HUES6 (cell line): Measurements from ENCODE around the gene RTN1.

Experiments
- H3K27ac ChIP-seq: 2 replicates; pipeline ENCODE4 v1.7.0; 2013; ENCODE audit warnings: low read depth, mild to moderate bottlenecking, low read length, inconsistent platforms
- H3K27me3 ChIP-seq: 2 replicates; pipeline ENCODE4 v1.6.1; 2013; ENCODE audit warnings: low read length; ENCODE audit not compliant: control insufficient read depth, insufficient read depth
- H3K36me3 ChIP-seq: 2 replicates; pipeline ENCODE4 v1.6.1; 2013; ENCODE audit warnings: low read length; ENCODE audit not compliant: control insufficient read depth, insufficient read depth
- H3K4me1 ChIP-seq: 2 replicates; pipeline ENCODE4 v1.6.1; 2013; ENCODE audit warnings: low read length; ENCODE audit not compliant: control insufficient read depth, insufficient read depth
- H3K4me3 ChIP-seq: 2 replicates; pipeline ENCODE4 v1.5.1; 2013; ENCODE audit warnings: low read depth, low read length
- H3K9ac ChIP-seq: one replicate; pipeline ENCODE4 v1.6.1; 2013; ENCODE audit warnings: mild to moderate bottlenecking, low read length
- H3K9me3 ChIP-seq: 2 replicates; pipeline ENCODE4 v1.6.1; 2013; ENCODE audit warnings: low read depth, low read length; ENCODE audit not compliant: control insufficient read depth, insufficient read depth

The RTN1 gene

DNA sequence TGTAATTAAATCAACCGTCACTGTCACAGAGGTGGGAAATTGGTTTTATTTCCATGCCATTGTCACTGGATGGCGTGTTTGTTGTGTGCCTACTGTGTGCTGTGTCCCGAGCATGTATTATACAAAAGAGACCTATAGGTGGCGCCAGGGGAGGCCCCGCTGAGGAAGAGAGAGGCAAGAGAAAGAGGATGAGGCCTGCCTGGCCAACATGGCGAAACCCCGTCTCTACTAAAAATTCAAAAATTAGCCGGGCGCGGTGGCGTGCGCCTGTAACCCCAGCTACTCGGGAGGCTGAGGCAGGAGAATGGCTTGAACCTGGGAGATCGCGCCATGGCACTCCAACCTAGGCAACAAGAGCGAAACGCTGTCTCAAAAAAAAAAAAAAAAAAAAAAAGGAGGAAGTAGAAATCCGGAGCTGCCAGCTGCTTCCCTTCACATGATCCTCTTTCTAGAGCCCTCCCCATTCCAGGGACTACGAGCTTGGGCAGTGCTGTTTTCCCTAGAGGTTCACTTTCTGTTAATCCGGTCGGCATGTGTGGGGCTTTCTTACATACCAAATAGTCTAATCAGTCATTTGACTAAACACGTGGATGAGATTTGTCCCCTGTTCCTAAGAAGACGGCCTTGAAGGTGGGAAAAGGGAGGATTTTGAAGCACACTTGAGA, 287.6 kb downstream of the RTN1 start:
- Histone ChIP-seq H3K27me3 (no peaks in the 10 kb centered on the region), H3K36me3 (no peaks in the 10 kb centered on the region), H3K4me3 (no peak overlapping the region), H3K9ac (no peak overlapping the region), H3K27ac (no peak overlapping the region), H3K4me1 (no peaks in the 10 kb centered on the region), H3K9me3 (no peaks in the 10 kb centered on the region)

DNA sequence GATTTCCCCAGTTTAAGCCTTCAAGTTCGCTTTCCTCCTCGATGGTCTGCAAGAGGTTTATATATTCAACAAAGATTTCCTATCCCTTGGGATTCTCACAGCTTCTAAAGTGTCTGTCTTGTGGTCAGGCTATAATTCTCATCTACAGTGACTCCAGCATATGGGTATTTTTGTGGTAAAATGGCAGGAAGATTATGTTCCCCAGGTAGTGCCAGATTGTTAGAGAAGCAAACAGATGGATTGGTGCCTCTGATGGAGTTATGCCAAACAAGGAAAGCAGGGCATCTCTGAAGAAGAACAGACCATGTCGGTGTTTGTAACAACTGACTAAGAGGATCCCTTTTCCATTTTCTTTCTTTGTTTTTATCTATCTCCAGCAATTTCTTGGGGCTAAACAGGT, 288.4 kb downstream of the RTN1 start:
- Histone ChIP-seq H3K4me3 (no peak overlapping the region), H3K27me3 (no peaks in the 10 kb centered on the region), H3K9ac (no peak overlapping the region), H3K4me1 (no peaks in the 10 kb centered on the region), H3K36me3 (no peaks in the 10 kb centered on the region), H3K9me3 (no peaks in the 10 kb centered on the region), H3K27ac (no peak overlapping the region)

GRCh38 chr14:59580911-59581310, 289.7 kb downstream of the RTN1 start:
- H3K4me1 ChIP-seq, result no peaks in the 10 kb centered on the region
- no peak overlapping the region for H3K9ac ChIP-seq
- 0 out of 2 replicates have a peak, but pooled peaks cover 5% of the 10 kb centered on the region for H3K27me3 ChIP-seq
- H3K4me3 ChIP-seq, result no peak overlapping the region
- no peaks in the 10 kb centered on the region for H3K9me3 ChIP-seq
- no peaks in the 10 kb centered on the region for H3K36me3 ChIP-seq
- no peak overlapping the region for H3K27ac ChIP-seq

DNA sequence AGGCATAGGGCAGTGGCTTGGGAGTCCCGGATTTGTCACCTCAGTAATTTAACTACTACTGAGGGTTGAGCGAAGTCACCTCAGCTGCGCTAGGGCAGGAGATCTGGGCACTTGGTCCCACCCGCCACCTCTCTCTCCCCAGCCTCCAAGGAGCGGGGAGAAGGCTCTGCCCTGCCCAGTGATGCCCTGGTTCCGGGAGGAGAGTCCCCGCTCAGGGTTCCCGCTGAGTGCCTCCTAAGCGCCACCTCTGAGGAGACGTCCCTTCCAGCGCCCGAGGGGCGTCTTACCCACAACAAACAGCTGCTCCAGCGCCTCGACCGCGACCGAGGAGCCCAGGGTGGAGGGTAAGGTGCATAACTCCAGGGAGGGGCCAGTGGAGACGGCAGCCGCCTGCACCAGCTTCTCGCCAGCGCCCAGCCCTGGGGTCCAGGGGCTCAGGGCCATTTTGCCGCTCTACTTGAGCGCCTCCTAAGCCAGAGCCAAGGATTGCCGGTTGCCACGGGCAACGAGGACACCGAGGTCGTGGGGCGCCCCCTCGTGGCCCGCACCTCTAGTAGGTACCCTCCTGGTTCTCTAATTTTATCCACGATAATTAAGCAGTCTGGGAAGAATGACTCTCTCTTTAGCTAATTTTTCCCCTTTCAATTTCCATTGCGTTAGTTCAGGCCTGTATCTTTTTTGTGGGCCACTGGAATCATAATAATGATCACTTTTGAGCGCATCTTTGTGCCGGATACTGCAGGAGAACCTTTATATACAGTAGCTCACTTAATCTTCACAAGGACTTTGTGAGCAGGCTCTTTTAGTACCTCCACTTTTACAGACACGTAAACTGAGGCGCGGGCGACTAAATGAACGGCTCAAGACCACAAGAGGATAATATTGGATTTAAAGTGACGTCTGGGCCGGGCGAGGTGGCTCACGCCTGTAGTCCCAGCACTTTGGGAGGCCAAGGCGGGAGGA, 294.0 kb downstream of the RTN1 start, which contains the start of gene CCDC175:
Gene CCDC175, minus strand, starts transcription at position 481 of the 963 bp plus-strand sequence. Its CDS starts 37 bp downstream, at position 444.
- H3K9ac ChIP-seq, result peak within 1 kb of the TSS; percentile 69
- H3K27me3 ChIP-seq, result 0 out of 2 replicates have a peak, but pooled peaks cover 7% of the 10 kb centered on the region

DNA sequence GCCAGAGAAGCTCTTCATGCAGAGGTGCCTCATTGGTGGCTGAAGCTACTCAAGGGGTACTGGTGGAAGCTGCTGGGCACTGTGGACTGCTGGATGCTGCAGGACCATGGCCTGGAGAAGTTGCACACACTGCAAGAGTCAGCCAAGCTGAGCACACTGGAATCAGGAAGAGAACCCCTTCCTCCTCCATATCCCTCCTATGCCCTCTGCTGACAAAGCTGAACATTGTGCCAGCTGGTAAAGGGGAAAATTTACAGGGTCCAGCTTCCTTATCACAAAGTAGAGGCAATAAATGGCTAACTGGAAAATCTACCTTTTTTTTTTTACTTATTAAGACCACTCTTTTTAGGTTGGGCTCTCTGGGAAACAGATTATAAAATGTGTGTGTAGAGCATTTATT, 300.5 kb downstream of the RTN1 start:
- Histone ChIP-seq H3K4me3 (no peak overlapping the region), H3K9ac (no peak overlapping the region), H3K36me3 (no peaks in the 10 kb centered on the region)

More for the DNA sequence above, 294.0 kb downstream of the RTN1 start, which contains the start of gene CCDC175:
- peak within 1 kb of the TSS; percentile 86 for H3K4me3 ChIP-seq
- no peak within 1 kb of the TSS for H3K27ac ChIP-seq
- H3K4me1 ChIP-seq, result no peaks in the 10 kb centered on the region
- H3K36me3 ChIP-seq, result no peaks in the 10 kb centered on the region
- no peaks in the 10 kb centered on the region for H3K9me3 ChIP-seq

GRCh38 chr14:59566725-59567124, 303.9 kb downstream of the RTN1 start:
- no peak overlapping the region for H3K4me3 ChIP-seq
- H3K27me3 ChIP-seq, result no peaks in the 10 kb centered on the region
- no peak overlapping the region for H3K9ac ChIP-seq
- H3K27ac ChIP-seq, result no peak overlapping the region
- peaks cover 20% of the 10 kb centered on the region for H3K4me1 ChIP-seq
- no peaks in the 10 kb centered on the region for H3K36me3 ChIP-seq
- H3K9me3 ChIP-seq, result no peaks in the 10 kb centered on the region

More for the DNA sequence above, 300.5 kb downstream of the RTN1 start:
- Histone ChIP-seq H3K9me3 (no peaks in the 10 kb centered on the region), H3K27ac (no peak overlapping the region), H3K4me1 (peaks cover 11% of the 10 kb centered on the region; the same call in 1 of the 2 replicates), H3K27me3 (no peaks in the 10 kb centered on the region)

- no peaks in the 10 kb centered on the region for H3K9me3 ChIP-seq
- no peak overlapping the region for H3K4me3 ChIP-seq
- H3K36me3 ChIP-seq, result no peaks in the 10 kb centered on the region
- peaks cover 20% of the 10 kb centered on the region for H3K4me1 ChIP-seq
- peak overlapping the region; percentile 13 for H3K9ac ChIP-seq
- no peaks in the 10 kb centered on the region for H3K27me3 ChIP-seq
- 0 out of 2 replicates have a peak overlapping the region, but pooled peaks have one; percentile 17 for H3K27ac ChIP-seq
Observed at GRCh38 chr14:59566296-59566695, 304.3 kb downstream of the RTN1 start.

DNA sequence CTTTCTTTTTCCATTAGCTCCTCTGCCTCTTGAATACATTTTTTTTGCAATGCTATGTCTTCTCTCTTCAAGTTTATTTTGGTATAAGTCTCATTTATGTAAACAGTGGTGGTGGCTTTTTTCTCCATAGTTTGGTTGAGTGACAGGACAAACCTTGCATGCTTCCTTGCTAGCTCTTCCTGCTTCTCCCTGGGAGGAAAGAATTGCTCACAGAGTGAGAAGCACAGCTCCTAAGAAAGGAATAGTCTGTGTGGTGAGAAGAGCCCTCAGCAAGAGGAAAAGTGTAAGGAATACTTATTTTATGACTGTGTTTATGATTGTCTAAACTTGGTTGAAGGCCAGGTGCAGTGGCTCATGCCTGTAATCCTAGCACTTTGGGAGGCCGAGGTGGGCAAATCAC, 305.5 kb downstream of the RTN1 start:
- Histone ChIP-seq H3K4me1 (peaks cover 20% of the 10 kb centered on the region), H3K9me3 (no peaks in the 10 kb centered on the region), H3K27ac (no peak overlapping the region), H3K36me3 (no peaks in the 10 kb centered on the region), H3K9ac (no peak overlapping the region), H3K27me3 (no peaks in the 10 kb centered on the region), H3K4me3 (no peak overlapping the region)

DNA sequence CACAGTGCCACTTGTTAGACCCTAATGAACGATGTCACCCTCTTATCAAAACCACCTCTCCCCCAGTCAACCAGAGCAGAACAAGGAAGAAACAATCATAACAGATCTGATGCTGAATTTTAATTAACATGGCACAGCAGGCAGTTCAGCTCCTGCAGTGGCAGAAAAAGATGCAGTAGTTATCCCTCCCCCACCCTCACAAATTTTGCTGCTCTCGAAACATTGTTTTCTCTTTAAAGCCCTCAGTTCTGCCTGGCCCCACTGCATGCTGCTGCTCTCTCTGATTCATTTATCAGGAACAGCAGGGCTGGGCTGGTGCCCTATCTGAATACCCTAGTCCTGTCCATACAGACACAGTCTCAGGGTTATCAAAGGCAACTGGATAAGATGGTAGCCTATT, 306.2 kb downstream of the RTN1 start:
- Histone ChIP-seq H3K4me3 (no peak overlapping the region), H3K27me3 (no peaks in the 10 kb centered on the region), H3K9ac (no peak overlapping the region)

DNA sequence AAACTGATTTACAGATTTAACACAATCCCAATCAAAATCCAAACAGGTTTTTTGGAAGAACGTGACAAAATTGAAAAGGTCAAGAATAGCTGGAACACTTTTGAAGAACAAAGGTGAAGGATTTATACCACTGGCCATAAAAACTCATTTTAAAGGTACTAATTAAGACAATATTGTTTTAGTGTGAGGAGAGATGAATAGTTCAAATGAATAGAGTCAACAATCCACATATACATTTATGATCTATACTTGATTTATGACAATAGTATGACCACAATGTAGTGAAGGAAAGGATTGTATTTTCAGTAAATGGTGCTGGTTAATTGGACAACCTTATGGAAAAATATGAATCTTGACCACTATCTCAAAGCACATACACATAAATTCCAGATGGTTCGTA, 323.3 kb downstream of the RTN1 start:
- H3K9ac ChIP-seq, result no peak overlapping the region
- no peaks in the 10 kb centered on the region for H3K27me3 ChIP-seq
- no peak overlapping the region for H3K4me3 ChIP-seq
- peaks cover 17% of the 10 kb centered on the region for H3K9me3 ChIP-seq
- H3K36me3 ChIP-seq, result no peaks in the 10 kb centered on the region
- H3K27ac ChIP-seq, result no peak overlapping the region
- no peaks in the 10 kb centered on the region for H3K4me1 ChIP-seq

More for the DNA sequence above, 306.2 kb downstream of the RTN1 start:
- Histone ChIP-seq H3K36me3 (no peaks in the 10 kb centered on the region), H3K9me3 (no peaks in the 10 kb centered on the region), H3K4me1 (peaks cover 20% of the 10 kb centered on the region), H3K27ac (no peak overlapping the region)
